Measurements from ENCODE around the gene AUTS2.

The AUTS2 gene

DNA sequence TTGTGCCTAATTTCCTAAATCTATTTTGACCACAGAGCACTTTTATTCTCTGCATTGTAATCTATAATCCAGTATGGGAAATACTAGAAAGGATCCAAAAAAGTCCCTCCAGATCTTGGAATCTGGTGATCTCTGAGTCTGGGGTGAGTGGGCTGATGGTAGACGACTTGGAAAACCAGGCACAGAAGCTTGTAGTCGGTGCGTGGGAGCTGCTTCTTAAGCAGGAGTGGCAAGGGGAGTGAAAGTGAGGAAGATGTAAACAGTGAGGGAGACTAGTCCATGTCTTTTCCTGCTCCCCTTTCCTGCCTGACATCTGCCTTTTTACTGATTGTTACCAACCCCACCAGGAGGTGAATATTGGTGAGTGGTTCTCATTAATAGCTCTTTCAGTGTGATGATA lies 6.8 kb downstream of the AUTS2 start:
- DNase-seq (ENCODE audit: low read depth) = no peak
- TF ChIP-seq, protein P1, sequence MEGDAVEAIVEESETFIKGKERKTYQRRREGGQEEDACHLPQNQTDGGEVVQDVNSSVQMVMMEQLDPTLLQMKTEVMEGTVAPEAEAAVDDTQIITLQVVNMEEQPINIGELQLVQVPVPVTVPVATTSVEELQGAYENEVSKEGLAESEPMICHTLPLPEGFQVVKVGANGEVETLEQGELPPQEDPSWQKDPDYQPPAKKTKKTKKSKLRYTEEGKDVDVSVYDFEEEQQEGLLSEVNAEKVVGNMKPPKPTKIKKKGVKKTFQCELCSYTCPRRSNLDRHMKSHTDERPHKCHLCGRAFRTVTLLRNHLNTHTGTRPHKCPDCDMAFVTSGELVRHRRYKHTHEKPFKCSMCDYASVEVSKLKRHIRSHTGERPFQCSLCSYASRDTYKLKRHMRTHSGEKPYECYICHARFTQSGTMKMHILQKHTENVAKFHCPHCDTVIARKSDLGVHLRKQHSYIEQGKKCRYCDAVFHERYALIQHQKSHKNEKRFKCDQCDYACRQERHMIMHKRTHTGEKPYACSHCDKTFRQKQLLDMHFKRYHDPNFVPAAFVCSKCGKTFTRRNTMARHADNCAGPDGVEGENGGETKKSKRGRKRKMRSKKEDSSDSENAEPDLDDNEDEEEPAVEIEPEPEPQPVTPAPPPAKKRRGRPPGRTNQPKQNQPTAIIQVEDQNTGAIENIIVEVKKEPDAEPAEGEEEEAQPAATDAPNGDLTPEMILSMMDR (IDR thresholded peaks at IDR 0.05; ENCODE audit: low read depth, low read length, missing control alignments) = no peak
- no peak overlapping the region for H3K4me3 ChIP-seq (ENCODE audit: low read depth, low read length)

DNA sequence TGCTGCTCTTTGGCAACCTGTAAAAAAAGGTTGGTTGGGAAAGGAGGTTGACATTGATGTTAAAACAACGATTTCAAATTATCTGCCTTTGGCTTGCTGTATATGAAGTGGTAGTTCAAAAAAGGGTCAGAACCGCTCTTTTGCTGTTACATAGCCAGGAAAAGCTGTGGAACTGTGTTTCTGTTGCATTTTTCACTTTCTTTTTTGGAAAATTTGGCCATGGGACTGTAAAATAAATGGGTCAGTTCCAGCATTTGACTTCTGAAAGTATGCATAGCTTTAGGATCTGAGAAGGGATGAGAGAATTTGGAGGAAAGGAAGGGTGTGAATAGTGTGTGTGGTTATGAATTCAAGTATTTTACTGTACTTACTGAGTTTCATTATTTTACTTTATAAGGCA lies 7.3 kb downstream of the AUTS2 start:
- H3K4me3 ChIP-seq (ENCODE audit: low read depth, low read length) = no peak overlapping the region
- TF ChIP-seq, protein P1 (IDR thresholded peaks at IDR 0.05; ENCODE audit: low read depth, low read length, missing control alignments) = no peak
- DNase-seq (ENCODE audit: low read depth) = no peak

DNA sequence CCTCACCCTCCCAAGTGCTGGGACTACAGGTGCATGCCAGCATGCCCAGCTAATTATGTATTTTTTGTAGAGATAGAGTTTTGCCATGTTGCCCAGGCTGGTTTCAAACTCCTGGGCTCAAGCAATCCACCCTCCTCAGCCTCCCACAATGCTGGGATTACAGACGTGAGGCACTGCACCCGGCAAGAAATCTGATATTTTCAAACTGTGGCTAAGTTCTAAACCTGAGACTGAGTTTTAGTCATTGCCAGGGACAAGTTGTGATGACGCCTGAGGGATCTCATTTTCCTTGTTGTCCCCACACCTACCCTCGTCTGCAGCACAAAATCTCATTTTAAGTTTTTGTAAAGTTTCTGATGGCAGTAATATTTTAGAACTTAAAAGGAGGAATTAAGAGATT lies 9.8 kb downstream of the AUTS2 start:
- H3K4me3 ChIP-seq (ENCODE audit: low read depth, low read length) = no peak overlapping the region
- TF ChIP-seq, protein P1 (IDR thresholded peaks at IDR 0.05; ENCODE audit: low read depth, low read length, missing control alignments) = no peak
- DNase-seq (ENCODE audit: low read depth) = no peak

DNA sequence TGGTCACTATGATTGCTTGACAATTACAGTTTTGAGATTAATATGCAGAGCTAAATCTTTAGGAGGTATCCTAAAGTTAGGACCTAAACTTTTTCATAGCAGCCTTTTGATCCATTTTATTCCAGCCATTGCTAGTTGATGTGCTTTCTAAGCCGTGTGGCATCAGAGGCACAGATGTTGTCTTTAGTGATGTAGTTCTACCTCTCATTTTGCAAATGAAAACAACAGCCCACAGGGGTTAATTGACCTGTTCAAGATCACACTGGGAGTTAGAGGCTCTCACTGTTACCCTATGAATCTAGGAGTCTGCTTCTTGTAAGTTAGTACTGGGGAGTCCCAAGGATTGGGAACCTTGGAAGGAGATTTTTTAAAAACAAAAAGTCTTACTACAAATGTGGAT lies 10.6 kb downstream of the AUTS2 start:
- DNase-seq (ENCODE audit: low read depth) = no peak
- H3K4me3 ChIP-seq (ENCODE audit: low read depth, low read length) = no peak overlapping the region
- TF ChIP-seq, protein P1 (IDR thresholded peaks at IDR 0.05; ENCODE audit: low read depth, low read length, missing control alignments) = no peak

DNA sequence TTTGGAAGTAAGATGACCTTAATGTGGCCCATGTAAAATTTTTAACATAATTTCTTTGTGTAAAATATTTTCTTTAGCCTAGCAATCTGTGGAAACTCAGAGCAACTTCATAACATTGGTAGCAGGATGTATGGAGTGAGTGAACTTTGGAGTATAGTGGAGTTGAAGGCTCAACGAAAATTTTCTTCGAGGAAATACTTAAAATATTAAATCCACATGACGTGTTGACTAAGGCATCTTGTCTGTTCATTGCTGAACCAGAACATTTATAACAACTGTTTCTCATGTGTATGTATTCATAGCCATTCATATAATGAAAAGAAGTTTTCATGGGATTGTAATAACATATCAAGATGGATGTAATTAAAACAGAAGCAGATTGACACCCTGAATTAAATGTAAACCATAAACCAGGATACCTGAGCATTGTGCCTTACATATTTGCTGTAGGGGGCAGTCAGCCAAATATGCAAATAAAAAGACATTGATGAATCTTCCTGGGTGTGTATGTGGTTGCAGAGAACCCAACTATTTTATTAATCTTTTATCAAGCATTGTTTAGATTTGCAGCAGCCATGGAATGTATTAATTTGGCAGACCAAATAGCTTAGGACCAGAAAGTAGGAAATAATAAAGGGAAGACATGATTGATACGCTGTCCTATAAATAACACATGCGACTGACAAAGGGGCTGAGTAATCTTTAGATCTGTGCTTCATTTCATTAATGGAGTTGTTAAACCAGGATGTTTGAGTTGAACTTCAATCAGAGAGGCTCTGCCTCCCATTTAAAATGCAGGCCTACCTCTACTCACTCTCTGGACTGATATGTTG lies 11.5 kb downstream of the AUTS2 start:
- H3K4me3 ChIP-seq (ENCODE audit: low read depth, low read length) = no peak overlapping the region
- TF ChIP-seq, protein P1 (IDR thresholded peaks at IDR 0.05; ENCODE audit: low read depth, low read length, missing control alignments) = no peak
- DNase-seq (ENCODE audit: low read depth) = no peak

DNA sequence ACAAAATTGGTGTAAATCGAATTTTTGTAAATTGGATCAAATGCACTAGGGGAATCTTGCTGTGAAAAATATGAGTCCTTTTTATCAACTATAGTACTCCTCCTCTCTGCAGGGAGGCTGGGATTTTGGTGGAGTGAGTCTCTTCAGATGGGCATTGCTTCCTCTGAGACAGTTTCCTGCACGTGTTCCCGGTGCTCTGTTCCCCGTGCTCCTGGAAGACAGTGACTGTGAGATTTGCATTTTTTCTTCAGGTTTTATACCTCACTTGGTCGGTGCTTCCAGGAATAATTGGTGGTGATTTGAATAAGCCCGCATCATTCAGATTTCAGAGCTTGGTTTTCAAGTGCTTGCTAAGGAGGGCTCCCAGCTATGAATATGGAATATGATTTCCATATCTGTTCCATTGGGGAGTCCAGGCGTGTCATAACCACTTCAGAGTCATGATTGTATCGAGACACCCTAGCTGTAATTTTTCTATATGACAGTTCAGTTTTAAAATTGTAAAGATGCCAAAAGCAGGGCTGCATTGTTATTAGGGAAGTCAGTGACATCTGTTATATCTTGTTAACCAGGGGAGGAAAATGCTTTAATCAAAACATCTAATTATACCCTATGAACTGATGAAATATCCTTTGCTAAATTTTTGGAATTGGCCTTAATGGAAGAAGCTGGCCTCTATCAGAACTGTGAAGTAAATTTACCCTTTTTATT lies 12.3 kb downstream of the AUTS2 start:
- TF ChIP-seq, protein P1 (IDR thresholded peaks at IDR 0.05; ENCODE audit: low read depth, low read length, missing control alignments) = no peak
- H3K4me3 ChIP-seq (ENCODE audit: low read depth, low read length) = no peak overlapping the region

More for the DNA sequence above, 12.3 kb downstream of the AUTS2 start:
- no peak for DNase-seq (ENCODE audit: low read depth)

All from GM12864 (cell line).